GM18498 (cell line): ENCODE results near the gene TBCCD1.
A peak's percentile ranks its signal among the peaks of the same experiment; 100 is the strongest.

Experiments used
- ATAC-seq: cut with Tn5 transposase; IDR thresholded peaks from one replicate; pipeline ENCODE4 v1.9.1; 2021; ENCODE audit warnings: mild to moderate bottlenecking, moderate library complexity; ENCODE audit not compliant: unreplicated experiment

The TBCCD1 gene, protein sequence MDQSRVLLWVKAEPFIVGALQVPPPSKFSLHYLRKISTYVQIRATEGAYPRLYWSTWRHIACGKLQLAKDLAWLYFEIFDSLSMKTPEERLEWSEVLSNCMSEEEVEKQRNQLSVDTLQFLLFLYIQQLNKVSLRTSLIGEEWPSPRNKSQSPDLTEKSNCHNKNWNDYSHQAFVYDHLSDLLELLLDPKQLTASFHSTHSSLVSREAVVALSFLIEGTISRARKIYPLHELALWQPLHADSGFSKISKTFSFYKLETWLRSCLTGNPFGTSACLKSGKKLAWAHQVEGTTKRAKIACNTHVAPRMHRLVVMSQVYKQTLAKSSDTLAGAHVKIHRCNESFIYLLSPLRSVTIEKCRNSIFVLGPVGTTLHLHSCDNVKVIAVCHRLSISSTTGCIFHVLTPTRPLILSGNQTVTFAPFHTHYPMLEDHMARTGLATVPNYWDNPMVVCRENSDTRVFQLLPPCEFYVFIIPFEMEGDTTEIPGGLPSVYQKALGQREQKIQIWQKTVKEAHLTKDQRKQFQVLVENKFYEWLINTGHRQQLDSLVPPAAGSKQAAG

DNA sequence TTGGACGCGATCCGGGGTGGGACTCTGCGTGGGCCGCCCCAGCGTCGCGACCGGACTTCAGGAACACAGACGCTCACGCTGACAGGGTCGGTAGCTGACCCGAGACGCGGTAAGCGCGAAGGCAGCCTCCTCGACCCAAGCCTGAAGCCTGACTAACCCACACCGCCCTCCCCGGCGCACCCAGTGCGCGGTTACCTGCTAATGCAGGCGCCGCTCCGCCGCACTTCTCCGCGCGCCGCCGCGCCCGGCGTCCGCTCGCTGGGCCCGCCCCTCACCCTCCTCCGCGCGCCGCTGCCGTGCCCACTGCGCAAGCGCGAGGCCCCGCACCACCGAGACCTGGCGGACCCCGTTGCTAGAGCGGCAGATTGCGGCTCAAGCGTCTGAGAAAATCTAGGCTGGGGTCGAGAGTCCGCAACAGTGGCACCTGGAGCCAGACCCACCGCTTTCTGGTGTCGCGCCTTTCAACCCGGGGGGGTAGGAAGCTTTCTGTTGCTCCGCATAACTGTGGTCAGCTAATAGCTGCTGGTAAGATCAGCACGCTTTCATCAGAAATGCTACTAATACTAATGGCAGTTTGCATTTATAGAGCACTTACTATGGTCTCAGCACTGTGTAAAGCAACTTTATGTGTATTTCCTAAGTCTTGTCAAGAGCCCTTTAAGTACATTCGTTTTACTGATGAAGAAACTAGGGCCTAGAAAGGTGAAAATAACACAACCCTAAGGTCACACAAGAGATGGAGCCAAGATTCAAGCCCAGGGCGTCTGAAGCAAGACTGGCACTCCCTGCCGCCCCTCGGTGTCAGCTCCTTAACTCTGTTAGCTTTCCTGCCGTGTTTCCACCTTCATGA, at the start of gene TBCCD1:
Gene TBCCD1, minus strand, starts transcription at position 268 of the 850 bp plus-strand sequence. CDS start 3,010 bp downstream, outside the sequence.
- ATAC-seq: peak; percentile 47

DNA sequence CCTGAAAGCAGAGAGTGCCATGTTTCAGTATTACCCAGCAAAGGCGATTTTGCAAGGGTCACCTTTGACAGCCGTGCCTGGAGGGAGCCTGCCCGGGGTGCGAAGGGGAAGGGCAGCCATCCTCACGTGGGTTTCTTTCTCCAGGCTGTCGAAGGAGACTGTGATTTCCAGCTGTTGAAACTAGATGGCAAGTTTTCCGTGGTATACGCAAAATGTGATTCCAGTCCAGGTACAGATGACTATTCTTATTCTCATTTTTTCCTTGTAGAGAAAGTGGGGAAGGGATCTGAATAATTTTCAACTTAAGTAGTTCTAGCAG, 49.1 kb upstream of the TBCCD1 start:
- no peak for ATAC-seq

DNA sequence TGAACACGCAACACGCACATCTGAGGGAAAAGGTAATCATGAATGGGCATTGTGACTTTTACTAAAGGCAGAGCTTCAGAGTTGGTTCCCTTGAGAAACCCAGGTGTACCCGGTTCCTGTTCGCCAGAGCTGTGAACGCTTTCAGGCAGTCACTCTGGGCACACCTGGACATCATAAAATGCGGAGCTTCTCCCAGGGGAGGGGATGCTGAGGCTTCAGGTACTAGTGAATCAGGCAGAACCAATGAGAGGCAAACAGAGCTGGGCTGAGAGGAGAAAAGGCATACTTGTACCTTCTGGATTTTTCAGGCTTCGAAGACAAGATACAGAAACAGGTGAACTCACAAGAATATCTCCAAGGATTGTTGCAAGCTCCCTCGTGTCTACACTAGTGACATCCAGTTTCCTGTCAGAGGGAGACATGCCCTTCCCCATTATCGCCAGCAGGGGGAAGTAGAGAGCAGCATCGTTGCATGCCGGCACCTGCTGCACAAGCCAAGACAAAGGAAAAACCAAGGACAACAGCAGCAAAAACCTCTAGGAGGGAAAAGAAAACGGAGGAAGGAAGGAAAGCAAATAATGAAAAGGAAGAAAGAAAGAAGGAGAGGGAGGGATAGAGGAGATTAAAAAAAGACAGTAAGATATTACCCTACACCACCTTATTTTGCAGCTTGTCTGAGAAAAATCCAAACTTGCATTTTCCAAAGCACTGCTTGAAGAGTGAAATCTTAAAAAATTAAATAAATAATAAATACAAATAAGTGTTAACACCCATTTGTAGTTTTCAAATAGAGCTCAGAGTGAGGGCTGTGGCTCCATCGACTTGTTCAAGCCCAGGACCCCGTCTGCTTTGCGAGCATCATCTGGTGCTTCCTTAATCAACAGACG, 47.7 kb upstream of the TBCCD1 start:
- no peak for ATAC-seq

DNA sequence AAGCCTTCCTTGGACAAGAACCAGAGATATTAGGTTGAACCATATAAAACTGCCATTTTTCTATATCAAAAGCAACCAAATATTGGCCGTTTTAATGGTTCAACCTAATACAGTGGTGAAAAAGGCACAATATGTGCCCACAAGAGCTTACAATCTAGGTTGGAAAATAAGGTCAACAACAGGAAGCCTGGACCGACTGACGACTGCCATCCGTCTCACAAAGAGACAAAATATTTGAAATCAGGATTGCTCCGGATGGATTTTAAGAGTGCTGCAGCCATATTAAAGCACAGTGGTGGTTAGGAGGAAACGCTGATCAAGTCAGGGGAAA, 47.1 kb upstream of the TBCCD1 start:
- no peak for ATAC-seq

DNA sequence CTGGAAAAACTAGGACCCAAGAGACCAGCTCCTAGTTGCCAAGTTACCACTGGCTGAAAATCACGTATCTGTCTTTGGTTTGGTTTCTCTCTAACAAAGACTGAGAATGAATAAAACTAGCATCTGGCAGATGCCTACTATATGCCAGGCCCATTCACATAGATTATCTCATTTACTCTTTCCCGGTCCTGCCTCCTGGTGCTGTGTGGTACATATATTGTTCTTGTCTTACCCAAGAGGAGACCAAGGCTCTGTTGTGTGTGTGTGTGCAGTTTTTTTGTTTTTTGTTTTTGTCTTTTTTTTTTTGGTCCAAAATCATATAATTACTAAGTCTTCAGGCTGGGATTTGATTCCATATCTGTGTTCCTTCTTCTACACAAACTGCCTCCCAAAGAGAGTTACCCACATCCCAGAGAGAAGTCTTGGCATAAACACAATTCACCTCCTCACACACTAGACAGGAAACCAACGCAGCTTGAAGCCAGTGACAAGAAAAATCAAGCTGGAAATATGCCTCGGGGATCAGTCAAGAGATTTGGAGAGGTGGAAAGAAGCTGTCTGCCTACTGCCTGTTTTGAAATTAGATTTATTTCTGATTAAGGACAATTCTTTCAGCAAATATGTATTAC, 46.6 kb upstream of the TBCCD1 start:
- no peak for ATAC-seq

DNA sequence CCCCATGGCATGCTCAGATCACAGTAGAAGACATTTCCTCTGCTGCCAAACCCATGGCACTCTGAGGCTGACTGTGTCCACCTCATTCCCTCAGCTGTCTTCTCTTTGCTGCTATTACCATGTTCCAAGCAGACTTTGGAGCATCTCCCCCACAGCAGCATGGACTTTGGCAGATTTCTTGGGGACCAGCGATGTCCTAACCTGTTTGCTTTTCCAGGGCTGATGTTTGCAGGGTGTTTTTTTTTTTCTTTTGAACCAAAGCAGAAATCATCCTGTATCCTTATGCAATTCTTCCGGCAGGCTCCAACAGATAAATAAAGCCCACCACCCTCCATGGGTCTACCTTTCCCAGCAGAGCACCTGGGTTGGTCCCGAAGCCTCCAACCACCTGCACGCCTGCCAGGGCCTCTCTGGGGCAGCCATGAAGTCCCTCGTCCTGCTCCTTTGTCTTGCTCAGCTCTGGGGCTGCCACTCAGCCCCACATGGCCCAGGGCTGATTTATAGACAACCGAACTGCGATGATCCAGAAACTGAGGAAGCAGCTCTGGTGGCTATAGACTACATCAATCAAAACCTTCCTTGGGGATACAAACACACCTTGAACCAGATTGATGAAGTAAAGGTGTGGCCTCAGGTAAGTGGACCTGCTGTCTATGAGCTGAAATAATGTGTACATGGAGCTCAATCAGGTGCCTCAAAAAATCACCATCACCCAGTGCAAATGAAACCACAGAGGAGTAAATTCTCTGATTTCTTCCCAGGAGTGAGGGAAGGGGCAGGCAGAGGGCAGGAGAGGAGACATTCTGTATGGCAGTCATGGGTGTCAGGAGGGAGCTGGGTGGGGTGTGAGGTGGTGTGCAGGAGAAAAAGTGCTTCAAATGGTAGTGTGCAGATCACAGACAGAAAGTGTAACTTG, 45.8 kb upstream of the TBCCD1 start, which contains the start of gene AHSG:
Gene AHSG, plus strand, starts transcription at position 340 of the 916 bp plus-strand sequence. Its CDS starts 82 bp downstream, at position 422.
- no peak for ATAC-seq

DNA sequence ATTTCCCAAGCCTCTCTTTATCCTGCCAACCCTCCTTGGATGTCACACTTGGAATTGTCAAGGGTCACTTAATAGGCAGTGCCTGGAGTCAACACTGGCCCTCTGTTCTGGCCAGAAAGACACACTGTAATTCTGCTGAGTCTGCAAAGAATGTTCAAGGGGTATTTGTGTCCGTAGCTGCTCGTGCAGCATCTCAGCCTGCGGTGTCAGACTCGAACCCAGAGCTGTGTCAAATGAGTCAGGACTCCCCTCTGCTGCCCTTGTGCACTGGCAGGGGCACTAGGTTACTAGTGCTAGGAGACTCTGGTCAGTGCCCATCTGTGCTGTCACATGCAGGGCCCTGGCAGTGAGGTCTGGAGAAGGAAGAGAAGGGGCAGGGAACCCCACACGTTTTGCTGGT, 44.9 kb upstream of the TBCCD1 start:
- ATAC-seq: no peak

DNA sequence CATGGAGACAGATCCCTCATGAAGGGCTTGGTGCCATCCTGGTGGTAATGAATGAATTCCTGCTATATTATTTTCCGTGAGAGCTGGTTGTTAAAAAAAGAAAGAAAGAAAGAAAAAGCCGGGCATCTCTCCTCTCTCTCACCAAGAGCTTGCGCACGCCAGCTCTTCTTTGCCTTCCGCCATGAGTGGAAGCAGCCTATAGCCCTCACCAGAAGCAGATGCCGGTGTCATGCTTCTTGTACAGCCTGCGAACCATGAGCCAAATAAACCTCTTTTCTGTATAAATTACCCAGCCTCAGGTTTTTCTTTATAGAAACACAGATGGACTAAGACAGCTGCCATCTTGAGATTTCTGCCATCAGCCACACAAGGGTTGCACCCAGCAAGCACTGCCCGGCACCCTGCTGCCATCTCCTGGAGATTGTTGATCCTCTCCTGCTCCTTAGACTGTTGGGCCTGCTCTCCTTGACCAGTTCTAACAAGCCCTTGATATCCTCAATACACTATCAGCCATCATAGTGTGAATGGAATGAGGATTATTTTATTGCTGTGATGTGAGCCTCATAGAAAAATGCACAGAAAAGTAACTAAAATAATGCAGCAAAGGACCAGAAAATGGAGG, 42.2 kb upstream of the TBCCD1 start:
- ATAC-seq: no peak

DNA sequence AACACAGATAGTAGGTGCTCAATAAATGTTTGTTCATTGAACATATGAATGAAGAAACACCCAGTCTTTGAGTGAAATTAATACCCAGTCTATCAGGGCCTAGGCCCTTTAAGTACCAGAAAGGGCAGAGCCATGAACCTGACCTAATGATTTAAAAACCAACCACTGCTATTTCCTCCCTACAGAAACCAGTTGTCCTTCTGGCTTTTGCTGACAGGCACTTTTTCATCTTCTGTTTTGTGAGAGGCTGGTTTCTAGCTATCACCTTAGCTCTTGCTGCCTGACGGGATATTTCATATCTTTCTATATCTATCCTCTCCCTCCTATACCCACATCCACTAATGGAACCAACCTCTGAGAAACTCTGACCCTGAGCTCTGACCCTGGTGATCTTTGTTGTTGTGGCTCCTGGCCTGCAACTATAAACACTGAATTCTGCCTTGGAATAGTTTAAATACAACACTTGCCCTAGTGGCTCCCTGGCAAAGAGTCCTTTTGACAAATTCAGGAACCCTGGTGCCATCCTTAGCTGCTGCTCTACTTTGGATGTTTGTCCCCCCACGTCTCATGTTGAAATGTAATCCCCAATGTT, 41.6 kb upstream of the TBCCD1 start:
- no peak for ATAC-seq

DNA sequence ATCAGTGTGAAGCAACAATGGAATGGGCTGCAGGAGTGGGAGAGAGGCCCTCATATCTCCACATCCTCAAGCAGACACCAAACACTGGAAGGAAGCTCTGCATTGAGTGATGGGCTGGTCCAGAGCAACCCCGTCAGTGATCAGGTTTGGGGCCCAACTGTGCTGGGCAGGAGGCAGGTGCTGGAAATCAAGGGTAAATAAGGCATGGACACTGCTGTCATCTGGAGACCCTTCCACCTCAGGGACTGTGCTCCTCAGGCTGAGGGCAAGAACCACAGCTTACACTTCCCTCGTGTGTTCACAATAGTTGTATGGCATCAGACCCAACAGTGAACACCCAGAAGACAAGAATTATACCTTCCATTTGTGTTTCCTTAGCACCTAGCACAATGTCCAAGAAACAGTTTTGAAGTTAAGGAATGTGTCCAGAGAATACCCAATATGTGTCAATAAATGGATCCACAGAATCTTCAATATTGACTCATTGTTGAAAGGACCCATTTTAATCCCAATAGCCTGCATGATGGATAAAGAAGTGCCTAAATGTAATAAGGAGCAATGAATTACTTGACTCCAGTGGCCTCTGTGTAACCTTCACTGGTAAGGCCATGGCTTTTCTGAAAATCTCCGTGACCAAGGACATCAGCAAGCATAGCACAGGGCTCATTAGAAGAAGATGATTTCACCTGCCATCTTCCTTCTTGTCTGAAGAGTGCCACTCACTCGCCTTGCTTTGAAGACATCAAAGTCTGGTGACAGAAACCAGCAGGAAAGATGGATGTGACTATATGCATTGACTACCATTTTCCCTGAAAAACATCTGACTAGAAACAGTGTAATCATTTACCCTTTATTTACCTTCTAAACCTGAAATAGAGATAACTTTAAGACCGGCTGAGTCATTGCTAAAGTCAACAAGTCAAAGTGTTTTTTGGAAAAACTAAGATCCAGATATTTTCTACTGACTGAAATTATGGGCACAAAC, 38.7 kb upstream of the TBCCD1 start:
- no peak for ATAC-seq

DNA sequence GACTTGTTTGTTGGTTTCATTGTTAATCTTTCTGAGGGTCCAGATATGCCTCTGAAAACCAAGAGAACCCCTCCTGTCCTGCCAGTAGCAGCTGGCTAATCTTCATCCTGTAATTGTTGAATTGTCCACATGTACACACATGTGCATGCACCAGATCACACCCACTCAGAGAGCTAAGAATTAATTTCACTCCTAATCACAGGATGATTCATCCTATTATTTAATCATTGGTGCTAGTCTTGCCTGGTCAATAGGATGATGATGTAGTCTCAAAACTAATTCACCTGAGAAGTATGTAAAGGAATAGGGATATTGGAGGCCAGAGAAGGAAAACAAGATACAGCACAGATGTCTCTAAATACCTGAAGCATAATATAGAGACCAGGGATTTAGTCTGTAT, 37.9 kb upstream of the TBCCD1 start:
- no peak for ATAC-seq

DNA sequence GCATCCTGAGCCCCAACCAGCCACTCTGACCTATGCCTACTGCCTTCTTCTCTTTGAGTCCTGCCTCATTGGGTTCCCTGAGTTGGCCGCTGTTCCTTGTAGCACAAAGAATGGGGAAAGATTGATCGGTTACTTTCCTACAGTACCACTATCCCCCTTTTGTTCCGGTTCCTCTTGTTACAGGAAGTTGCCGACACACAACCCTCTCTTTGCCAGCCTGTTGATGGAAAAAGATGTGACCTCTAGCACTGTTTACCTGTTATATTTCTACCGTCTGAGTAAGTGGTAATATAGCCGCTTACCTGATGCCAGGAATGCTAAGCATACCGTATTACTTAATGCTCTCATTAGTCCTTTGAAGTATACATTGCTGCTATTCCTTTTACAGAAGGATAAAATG, 36.0 kb upstream of the TBCCD1 start:
- no peak for ATAC-seq

DNA sequence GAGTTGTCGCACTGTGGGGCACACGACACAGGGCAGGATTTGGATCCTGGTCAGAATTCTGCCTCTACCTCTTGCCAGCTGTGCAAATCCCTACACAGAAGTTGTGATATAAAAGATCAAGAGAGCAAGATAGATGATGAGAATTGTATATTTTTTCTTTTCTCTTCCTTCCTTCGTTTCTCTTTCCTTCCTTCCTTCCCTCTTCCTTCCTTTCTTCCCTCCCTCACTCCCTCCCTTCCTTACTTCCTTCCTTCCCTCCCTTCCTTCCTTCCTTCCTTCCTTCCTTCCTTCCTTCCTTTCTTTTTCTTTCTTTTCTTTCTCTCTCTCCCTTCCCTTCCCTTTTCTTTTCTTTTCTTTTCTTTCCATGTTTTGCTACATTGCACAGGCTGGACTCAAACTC, 33.8 kb upstream of the TBCCD1 start:
- no peak for ATAC-seq

DNA sequence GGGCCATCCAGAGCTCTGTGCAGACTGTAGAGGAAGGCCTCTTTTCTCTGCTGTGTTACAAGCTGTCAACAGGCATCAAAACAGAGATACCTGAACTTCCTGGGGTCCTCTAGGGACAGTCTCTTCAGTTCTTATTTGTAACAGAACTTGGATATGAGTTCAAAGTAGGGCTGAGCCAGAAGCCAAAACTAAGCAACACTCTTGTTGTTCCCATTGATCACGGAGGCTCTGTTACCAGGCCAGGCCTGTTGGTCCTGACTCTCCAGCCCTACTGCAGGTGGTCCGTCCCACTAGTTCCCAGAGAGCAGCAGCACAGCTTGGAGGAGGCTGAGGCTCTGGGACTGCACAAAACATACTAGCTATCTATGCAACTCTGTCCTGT, 32.6 kb upstream of the TBCCD1 start:
- no peak for ATAC-seq

DNA sequence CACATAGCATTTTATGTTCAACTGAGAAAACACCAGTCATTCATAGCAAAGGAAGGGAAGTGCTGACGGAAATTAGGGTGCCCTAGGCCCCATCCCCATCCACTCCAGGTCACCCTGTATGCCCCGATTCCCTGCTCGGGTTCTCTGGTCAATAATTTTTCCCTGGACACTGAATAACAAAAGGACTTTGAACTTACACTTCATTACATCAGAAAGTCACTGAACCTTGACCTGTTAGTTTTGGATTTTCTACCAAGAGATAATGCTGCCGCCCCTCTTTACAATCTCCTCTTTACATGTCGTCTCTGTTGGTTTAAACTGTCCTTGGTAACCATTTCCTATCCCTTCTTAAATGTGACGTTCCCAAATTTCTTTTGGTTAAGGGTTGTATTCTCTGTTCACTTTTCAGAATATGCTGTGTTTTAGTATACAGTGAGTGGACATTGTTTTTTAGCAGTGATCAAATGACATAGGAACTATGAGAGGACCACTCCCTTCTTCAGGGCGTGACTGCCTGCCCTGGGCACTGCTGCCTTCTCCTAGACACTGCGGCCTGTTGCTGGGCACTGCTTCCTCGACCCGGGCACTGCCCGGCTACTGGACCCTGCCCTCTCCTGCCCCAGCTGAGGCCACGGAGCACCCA, 32.1 kb upstream of the TBCCD1 start:
- no peak for ATAC-seq

DNA sequence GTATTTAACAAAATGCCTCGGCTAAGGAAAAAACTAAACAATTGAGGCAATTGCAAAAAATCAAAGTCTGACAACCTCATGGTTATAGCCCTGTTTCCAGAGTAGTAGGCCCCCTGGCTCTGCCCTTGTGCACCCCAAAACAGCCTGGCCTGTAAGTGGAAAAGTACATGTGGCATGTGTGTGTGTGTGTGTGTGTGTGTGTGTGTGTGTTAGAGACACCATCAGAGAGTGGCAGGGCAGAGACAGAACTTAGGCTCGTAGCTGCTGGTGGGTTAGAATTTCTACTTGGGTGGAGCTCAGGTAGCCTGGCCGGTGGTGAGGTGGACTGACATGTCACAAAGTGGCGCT, 31.6 kb upstream of the TBCCD1 start:
- no peak for ATAC-seq
